MM.1S (cell line): ENCODE data around the gene NAA15.

Source experiments
- CTCF ChIP-seq: fragments of 300-600 bp; sonication (generic); IDR thresholded peaks from 2 replicates; pipeline ENCODE4 v1.5.1; 2016; ENCODE audit warnings: antibody characterized with exemption, low read length, mixed read lengths
- EZH2phosphoT487 ChIP-seq: fragments of 300-600 bp; sonication (generic); IDR thresholded peaks from 2 replicates; pipeline ENCODE4 v1.6.1; 2018; ENCODE audit warnings: antibody characterized with exemption, low read length

GRCh38 chr4:139402436-139402835 is 101.1 kb downstream of the NAA15 start:
- TF ChIP-seq CTCF (no peak), EZH2phosphoT487 (no peak)
